NB4 (cell line): ENCODE data around the gene ATG4B.

ENCODE experiments used
- MAX ChIP-seq: IDR thresholded peaks from 2 replicates; pipeline ENCODE4 v1.6.1; 2011; ENCODE audit warnings: low read depth, low read length
- MYC ChIP-seq: IDR thresholded peaks from 2 replicates; pipeline ENCODE4 v1.6.1; 2011; ENCODE audit warnings: low read depth, low read length
- POLR2A ChIP-seq: IDR thresholded peaks from 2 replicates; pipeline ENCODE4 v1.6.1; 2011; ENCODE audit warnings: mild to moderate bottlenecking; ENCODE audit not compliant: insufficient read length; ENCODE audit errors: extremely low read depth
- TF ChIP-seq, protein P1 (sequence below): IDR thresholded peaks from one replicate; pipeline ENCODE4 v1.5.1; 2012; ENCODE audit warnings: low read depth, low read length

DNA sequence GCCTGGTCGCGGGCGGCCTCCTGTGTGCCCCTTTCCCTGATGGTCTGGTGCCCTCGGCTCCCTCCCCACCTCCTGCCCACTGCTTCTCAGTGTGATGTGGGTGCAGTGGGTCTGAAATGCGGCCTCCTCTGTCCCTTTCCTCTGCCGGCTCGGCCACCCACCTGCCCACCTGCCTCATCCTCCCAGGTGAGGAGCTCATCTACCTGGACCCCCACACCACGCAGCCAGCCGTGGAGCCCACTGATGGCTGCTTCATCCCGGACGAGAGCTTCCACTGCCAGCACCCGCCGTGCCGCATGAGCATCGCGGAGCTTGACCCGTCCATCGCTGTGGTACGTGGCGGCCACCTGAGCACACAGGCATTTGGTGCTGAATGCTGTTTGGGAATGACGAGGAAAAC is 30.9 kb downstream of the ATG4B start:
- TF ChIP-seq, protein P1, sequence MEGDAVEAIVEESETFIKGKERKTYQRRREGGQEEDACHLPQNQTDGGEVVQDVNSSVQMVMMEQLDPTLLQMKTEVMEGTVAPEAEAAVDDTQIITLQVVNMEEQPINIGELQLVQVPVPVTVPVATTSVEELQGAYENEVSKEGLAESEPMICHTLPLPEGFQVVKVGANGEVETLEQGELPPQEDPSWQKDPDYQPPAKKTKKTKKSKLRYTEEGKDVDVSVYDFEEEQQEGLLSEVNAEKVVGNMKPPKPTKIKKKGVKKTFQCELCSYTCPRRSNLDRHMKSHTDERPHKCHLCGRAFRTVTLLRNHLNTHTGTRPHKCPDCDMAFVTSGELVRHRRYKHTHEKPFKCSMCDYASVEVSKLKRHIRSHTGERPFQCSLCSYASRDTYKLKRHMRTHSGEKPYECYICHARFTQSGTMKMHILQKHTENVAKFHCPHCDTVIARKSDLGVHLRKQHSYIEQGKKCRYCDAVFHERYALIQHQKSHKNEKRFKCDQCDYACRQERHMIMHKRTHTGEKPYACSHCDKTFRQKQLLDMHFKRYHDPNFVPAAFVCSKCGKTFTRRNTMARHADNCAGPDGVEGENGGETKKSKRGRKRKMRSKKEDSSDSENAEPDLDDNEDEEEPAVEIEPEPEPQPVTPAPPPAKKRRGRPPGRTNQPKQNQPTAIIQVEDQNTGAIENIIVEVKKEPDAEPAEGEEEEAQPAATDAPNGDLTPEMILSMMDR = no peak
- no peak for TF ChIP-seq POLR2A
- TF ChIP-seq MAX = no peak
- no peak for TF ChIP-seq MYC
